ENCODE measurements around the gene DISC1.

Gene DISC1

GRCh38 chr1:231806623-231807495 lies 180.3 kb downstream of the DISC1 start:
- H3K4me3 ChIP-seq (ENCODE audit: low read depth, low read length), result no peak overlapping the region

GRCh38 chr1:231807541-231807940 lies 181.0 kb downstream of the DISC1 start:
- H3K4me3 ChIP-seq (ENCODE audit: low read depth, low read length), result no peak overlapping the region

GRCh38 chr1:231808116-231808515 lies 181.5 kb downstream of the DISC1 start:
- H3K4me3 ChIP-seq (ENCODE audit: low read depth, low read length), result no peak overlapping the region

GRCh38 chr1:231808990-231809389 lies 182.4 kb downstream of the DISC1 start:
- no peak overlapping the region for H3K4me3 ChIP-seq (ENCODE audit: low read depth, low read length)

GRCh38 chr1:231810415-231810814 lies 183.8 kb downstream of the DISC1 start:
- no peak overlapping the region for H3K4me3 ChIP-seq (ENCODE audit: low read depth, low read length)

GRCh38 chr1:231814021-231814420 lies 187.4 kb downstream of the DISC1 start:
- H3K4me3 ChIP-seq (ENCODE audit: low read depth, low read length), result no peak overlapping the region

- H3K4me3 ChIP-seq (ENCODE audit: low read depth, low read length), result no peak overlapping the region
These were observed 187.9 kb downstream of the DISC1 start for GRCh38 chr1:231814521-231814920.

GRCh38 chr1:231817801-231818200 lies 191.2 kb downstream of the DISC1 start:
- H3K4me3 ChIP-seq (ENCODE audit: low read depth, low read length), result no peak overlapping the region

GRCh38 chr1:231818337-231818736 lies 191.7 kb downstream of the DISC1 start:
- H3K4me3 ChIP-seq (ENCODE audit: low read depth, low read length), result no peak overlapping the region

- no peak overlapping the region for H3K4me3 ChIP-seq (ENCODE audit: low read depth, low read length)
These were observed 194.7 kb downstream of the DISC1 start for GRCh38 chr1:231821281-231821680.

GRCh38 chr1:231822041-231822440 lies 195.5 kb downstream of the DISC1 start:
- H3K4me3 ChIP-seq (ENCODE audit: low read depth, low read length), result no peak overlapping the region

- H3K4me3 ChIP-seq (ENCODE audit: low read depth, low read length), result no peak overlapping the region
These were observed 200.0 kb downstream of the DISC1 start for GRCh38 chr1:231826566-231826965.

GRCh38 chr1:231827337-231828105 lies 200.9 kb downstream of the DISC1 start:
- no peak overlapping the region for H3K4me3 ChIP-seq (ENCODE audit: low read depth, low read length)

- no peak overlapping the region for H3K4me3 ChIP-seq (ENCODE audit: low read depth, low read length)
These were observed 201.8 kb downstream of the DISC1 start for GRCh38 chr1:231828182-231828920.

- no peak overlapping the region for H3K4me3 ChIP-seq (ENCODE audit: low read depth, low read length)
These were observed 202.7 kb downstream of the DISC1 start for GRCh38 chr1:231829332-231829731.

GRCh38 chr1:231836227-231836893 lies 209.8 kb downstream of the DISC1 start:
- no peak overlapping the region for H3K4me3 ChIP-seq (ENCODE audit: low read depth, low read length)

GRCh38 chr1:231838521-231838920 lies 211.9 kb downstream of the DISC1 start:
- no peak overlapping the region for H3K4me3 ChIP-seq (ENCODE audit: low read depth, low read length)

- H3K4me3 ChIP-seq (ENCODE audit: low read depth, low read length), result no peak overlapping the region
These were observed 213.4 kb downstream of the DISC1 start for GRCh38 chr1:231839999-231840398.

GRCh38 chr1:231841616-231842344 lies 215.2 kb downstream of the DISC1 start:
- no peak overlapping the region for H3K4me3 ChIP-seq (ENCODE audit: low read depth, low read length)

GRCh38 chr1:231842441-231842840 lies 215.9 kb downstream of the DISC1 start:
- no peak overlapping the region for H3K4me3 ChIP-seq (ENCODE audit: low read depth, low read length)

Measured in iPS-11a (cell line).